ENCODE measurements around the gene JAZF1.

Gene JAZF1

DNA sequence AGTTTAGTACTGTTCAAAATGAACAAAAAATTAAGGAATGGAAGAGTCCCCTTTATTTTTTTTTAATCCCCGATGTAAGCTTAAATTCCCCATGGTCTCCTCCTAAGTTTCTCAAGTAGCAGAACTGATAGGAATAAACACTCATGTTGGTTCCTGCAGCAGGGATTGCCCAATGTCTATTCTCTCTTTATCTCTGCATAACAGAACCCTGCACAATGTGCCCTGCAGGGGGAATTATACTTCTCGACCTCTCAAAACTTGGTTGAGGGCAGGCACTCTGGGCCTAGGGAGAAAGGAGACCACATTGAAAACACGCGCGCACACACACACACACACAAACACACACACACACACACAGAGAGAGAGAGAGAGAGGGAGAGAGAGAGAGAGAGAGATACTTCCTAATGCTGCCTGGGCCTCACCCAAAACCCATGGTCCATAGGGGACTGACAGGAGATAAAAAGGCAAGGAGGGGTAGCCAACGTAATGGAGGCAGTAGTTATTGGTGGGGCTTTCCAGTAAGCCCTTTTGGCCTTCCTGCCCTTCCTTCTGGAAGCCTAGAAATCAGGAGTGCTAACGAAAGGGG lies 22.7 kb downstream of the JAZF1 start:
- FAIRE-seq (no peak), DNase-seq (ENCODE audit: insufficient read length, low spot score) (no peak)
- no peak for TF ChIP-seq CTCF (IDR thresholded peaks at IDR 0.05; ENCODE audit: insufficient read depth, missing control alignments)

- DNase-seq (ENCODE audit: insufficient read length, low spot score): no peak
- FAIRE-seq: no peak
- no peak for TF ChIP-seq CTCF (IDR thresholded peaks at IDR 0.05; ENCODE audit: insufficient read depth, missing control alignments)
Observed at GRCh38 chr7:28157076-28157745, 23.4 kb downstream of the JAZF1 start.

- no peak for TF ChIP-seq CTCF (IDR thresholded peaks at IDR 0.05; ENCODE audit: insufficient read depth, missing control alignments)
- DNase-seq (ENCODE audit: insufficient read length, low spot score): no peak
- FAIRE-seq: no peak
Observed at GRCh38 chr7:28156401-28156800, 24.2 kb downstream of the JAZF1 start.

DNA sequence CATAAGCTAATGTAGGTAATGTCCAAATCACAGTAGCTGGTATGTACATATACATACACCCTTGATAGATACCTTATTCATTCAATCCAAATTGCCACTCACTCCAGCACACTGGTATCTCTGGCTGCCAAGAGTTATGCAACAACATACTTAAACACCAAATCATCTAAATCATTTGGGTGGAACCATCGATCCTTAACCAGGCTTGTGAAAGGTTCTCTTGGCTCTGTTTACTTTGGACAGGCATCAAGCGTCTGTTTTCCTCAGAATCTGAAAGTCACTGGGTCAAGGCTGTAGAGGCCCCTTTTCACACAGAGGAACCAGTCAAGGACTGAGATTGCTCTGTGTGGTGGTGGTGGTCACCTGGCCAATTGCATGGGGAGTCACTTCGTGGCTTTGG lies 24.6 kb downstream of the JAZF1 start:
- DNase-seq (ENCODE audit: insufficient read length, low spot score): no peak
- no peak for TF ChIP-seq CTCF (IDR thresholded peaks at IDR 0.05; ENCODE audit: insufficient read depth, missing control alignments)
- FAIRE-seq: no peak

GRCh38 chr7:28155019-28155660 lies 25.5 kb downstream of the JAZF1 start:
- FAIRE-seq (no peak), DNase-seq (ENCODE audit: insufficient read length, low spot score) (no peak)
- no peak for TF ChIP-seq CTCF (IDR thresholded peaks at IDR 0.05; ENCODE audit: insufficient read depth, missing control alignments)

DNA sequence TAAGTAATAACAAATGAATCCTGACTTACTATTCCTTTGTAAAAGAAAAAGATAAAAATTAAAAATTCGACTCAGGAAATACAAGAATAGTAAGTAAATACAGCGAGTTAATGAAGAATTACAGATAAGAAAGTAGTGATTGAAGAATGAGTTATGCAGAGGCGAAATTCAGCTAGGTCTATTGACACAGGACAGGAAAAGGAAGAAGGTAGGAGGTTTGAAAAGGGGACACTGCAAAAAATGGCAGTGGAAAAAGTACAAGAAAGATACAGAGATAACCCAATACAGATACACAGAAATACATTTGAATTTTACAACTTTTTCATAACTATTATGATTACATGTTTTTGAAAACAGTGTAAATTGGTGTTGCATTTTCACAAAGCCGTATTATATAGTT lies 28.0 kb downstream of the JAZF1 start:
- FAIRE-seq: no peak
- TF ChIP-seq CTCF (IDR thresholded peaks at IDR 0.05; ENCODE audit: insufficient read depth, missing control alignments): no peak
- DNase-seq (ENCODE audit: insufficient read length, low spot score): no peak

- no peak for DNase-seq (ENCODE audit: insufficient read length, low spot score)
- no peak for TF ChIP-seq CTCF (IDR thresholded peaks at IDR 0.05; ENCODE audit: insufficient read depth, missing control alignments)
- FAIRE-seq: no peak
Observed at GRCh38 chr7:28151965-28152364, 28.6 kb downstream of the JAZF1 start.
